ENCODE data around the gene OLFM2.

OLFM2 gene

DNA sequence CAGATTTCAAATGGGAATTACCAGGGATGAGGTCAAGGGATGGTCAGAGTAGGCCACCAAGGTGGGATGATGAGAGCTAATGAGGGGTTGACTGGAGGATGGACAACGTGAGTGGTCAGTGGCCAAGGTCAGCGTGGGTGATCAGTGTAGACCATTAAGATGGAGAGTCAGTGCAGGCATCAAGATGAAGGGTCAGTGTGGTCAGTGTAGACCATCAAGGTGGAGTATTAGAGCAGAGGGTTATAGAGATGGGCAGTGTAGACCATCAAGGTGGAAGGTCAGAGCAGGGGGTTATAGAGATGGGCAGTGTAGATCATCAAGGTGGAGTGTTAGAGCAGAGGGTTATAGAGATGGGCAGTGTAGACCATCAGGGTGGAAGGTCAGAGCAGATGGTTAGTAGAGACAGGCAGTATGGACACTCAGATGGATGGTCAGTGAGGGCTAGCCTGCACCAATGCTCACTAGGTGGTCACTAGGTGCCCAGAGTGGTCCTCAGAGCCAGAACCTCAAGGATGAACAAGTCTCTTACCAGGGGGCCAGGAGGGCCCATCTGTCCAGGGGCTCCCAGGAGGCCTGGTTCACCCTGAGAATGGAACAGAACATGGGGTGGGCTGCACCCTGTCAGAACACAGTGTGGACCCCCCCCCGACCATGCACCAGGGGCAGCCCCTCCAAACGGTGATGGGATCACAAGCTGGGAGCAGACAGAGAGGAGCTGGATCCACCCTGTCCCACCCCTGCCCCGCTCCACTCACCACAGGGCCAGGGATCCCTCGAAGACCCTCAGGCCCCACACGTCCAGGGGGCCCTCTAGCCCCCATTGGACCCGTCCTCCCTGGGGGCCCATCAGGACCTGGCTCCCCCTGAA is 32.7 kb upstream of the OLFM2 start:
- H3K4me3 ChIP-seq (ENCODE audit: low read depth, low read length): no peak overlapping the region
- TF ChIP-seq, protein P1, sequence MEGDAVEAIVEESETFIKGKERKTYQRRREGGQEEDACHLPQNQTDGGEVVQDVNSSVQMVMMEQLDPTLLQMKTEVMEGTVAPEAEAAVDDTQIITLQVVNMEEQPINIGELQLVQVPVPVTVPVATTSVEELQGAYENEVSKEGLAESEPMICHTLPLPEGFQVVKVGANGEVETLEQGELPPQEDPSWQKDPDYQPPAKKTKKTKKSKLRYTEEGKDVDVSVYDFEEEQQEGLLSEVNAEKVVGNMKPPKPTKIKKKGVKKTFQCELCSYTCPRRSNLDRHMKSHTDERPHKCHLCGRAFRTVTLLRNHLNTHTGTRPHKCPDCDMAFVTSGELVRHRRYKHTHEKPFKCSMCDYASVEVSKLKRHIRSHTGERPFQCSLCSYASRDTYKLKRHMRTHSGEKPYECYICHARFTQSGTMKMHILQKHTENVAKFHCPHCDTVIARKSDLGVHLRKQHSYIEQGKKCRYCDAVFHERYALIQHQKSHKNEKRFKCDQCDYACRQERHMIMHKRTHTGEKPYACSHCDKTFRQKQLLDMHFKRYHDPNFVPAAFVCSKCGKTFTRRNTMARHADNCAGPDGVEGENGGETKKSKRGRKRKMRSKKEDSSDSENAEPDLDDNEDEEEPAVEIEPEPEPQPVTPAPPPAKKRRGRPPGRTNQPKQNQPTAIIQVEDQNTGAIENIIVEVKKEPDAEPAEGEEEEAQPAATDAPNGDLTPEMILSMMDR (IDR thresholded peaks at IDR 0.05; ENCODE audit: control insufficient read depth, extremely low read depth, insufficient read depth): no peak
- DNase-seq (ENCODE audit: low read depth): no peak

DNA sequence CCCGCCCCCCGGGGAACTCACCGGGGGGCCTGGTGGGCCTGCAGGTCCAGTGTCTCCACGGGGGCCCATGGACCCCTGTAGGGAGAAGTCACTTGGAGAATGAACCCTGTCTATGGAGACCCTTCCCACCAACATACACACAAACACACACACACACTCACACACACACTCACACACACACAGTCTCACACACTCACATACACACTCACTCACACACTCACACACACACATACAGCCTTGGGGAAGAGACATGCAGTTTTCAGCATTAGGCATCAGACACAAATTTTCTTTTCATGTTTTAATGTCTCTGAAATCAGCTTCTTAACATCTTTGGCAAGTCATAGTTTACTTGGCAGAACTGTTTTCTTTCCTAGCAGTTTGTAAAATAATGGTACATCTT is 31.0 kb upstream of the OLFM2 start:
- TF ChIP-seq, protein P1 (IDR thresholded peaks at IDR 0.05; ENCODE audit: control insufficient read depth, extremely low read depth, insufficient read depth): no peak
- no peak for DNase-seq (ENCODE audit: low read depth)
- no peak overlapping the region for H3K4me3 ChIP-seq (ENCODE audit: low read depth, low read length)

- no peak overlapping the region for H3K4me3 ChIP-seq (ENCODE audit: low read depth, low read length)
- TF ChIP-seq, protein P1 (IDR thresholded peaks at IDR 0.05; ENCODE audit: control insufficient read depth, extremely low read depth, insufficient read depth): no peak
- DNase-seq (ENCODE audit: low read depth): no peak
Observed at GRCh38 chr19:9966448-9966847, 30.1 kb upstream of the OLFM2 start.

DNA sequence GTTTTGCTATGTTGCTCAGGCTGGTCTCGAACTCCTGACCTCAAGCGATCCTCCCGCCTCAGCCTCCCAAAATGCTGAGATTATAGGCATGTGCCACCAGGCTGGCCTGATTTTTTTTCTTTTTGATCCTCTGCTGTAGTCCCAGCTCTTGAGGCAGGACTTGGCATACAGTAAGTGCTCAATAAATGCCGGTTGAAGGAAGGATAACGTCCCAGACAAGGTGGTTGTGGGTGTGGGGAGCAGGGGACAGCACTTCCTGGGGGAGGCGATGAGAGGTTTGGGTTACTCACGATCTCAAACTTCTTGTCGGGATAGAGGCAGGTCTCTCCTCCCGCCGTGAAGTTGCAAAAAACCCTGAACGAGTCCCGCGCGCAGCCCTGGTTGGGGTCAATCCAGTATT is 29.7 kb upstream of the OLFM2 start:
- H3K4me3 ChIP-seq (ENCODE audit: low read depth, low read length): no peak overlapping the region
- DNase-seq (ENCODE audit: low read depth): no peak
- TF ChIP-seq, protein P1 (IDR thresholded peaks at IDR 0.05; ENCODE audit: control insufficient read depth, extremely low read depth, insufficient read depth): no peak

DNA sequence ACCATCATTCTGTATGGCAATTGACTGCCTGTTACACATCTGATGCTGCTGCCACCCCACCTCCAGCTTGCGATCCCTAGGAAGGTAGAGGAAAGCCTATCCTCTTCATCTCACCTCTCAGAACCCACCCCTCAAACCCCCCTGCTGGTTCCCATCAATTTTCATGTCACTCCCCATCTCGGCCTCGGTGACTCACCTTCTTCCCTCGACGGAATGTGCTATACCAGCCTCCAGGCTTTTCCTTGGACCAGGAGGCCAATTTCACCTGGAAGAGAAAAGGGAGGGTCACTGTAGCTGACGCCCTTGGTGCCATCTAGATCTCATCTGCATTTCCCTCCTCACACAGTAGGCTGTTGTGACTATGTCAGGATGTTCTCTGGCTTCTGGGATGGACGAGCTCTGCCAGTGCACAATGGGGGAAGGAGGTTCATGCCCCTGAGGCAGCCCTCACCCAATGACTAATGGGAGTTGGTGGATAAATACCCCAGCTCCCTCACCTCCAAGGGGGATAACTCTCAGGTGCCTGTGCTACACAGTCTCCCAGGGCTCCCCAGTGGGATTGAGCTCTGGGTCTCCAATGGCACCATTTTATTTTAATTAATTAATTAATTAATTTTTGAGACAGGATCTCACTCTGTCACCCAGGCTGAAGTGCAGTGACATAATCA is 26.4 kb upstream of the OLFM2 start:
- TF ChIP-seq, protein P1 (IDR thresholded peaks at IDR 0.05; ENCODE audit: control insufficient read depth, extremely low read depth, insufficient read depth): no peak
- DNase-seq (ENCODE audit: low read depth): no peak
- no peak overlapping the region for H3K4me3 ChIP-seq (ENCODE audit: low read depth, low read length)

DNA sequence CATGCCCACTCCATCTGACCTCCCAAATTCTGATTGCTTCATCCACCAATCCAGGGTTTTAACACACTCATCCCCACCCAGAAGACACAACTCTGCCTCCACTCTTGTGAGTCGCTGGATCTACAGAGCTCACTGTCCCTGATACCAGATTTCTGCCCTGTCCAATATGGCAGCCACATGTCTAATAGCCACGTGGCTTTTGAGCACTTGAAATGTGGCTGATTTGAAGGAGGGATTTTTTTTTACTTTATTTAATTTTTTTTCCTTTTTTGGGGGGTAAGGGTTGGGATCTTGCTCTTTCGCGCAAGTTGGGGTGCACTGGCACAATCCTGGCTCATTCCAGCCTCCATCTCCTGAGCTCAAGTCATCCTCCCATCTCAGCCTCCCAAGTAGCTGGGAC is 24.8 kb upstream of the OLFM2 start:
- H3K4me3 ChIP-seq (ENCODE audit: low read depth, low read length): no peak overlapping the region
- no peak for DNase-seq (ENCODE audit: low read depth)
- TF ChIP-seq, protein P1 (IDR thresholded peaks at IDR 0.05; ENCODE audit: control insufficient read depth, extremely low read depth, insufficient read depth): no peak

All from LNCaP clone FGC (cell line).